ENCODE measurements around the gene DLL4. TPM values are rescaled to one million over a fixed set of nuclear protein-coding genes. Genes with fewer than 3 reads are reported as not detected.

The DLL4 gene
- total and polyA plus RNA-seq, 9 donors = 2.6 to 15.7 (median 7.9) TPM

DNA sequence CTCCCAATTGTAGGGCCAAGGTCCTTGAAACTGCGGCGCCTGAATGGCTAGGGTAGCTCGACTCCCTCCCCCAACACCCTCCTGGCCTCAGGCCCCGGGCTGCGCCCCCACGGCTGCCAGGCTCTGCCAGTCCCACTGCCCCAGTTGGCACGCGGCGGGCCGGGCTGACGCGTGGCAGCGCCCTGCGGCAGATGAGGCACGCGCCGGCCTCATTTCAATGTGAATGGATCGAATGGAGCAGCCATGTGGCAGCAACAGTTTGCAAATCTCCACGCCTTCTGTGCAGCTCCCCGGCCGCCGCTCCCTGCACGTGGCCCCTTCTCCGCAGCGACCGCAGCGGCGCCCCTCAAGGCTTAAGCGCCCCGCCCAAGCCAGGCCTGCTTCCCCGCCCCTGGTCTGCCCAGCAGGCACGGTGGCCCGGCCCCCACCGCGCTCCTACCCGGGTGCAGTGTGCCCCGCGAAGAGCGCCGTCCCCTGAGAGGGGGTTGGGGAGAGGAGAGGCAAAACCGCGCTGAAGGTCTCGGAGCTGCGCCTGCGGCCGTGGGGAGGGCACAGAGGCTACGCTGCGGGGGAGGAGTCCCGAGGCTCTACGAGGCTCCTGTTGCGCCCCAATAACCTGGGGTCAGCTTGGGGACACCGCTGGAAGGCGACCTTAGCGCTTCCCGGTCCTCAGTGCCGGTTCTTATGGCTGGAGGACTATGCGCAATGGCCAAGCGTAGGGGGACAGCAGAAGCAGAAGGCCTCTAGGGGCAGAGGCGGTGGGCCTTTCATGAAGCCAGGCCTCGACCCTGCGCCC lies 3.1 kb upstream of the DLL4 start:
- Histone ChIP-seq H3K9me3 (no peaks in the 10 kb centered on the region), H3K36me3 (no peaks in the 10 kb centered on the region), H3K27me3 (peaks cover 4% of the 10 kb centered on the region), H3K27ac (no peak overlapping the region), H3K4me3 (no peak overlapping the region), H3K4me1 (ENCODE audit: insufficient read depth) (peaks cover 11% of the 10 kb centered on the region)
- DNase-seq = no peak
- TF ChIP-seq EP300 (IDR thresholded peaks at IDR 0.05) (no peak), POLR2A (IDR thresholded peaks at IDR 0.05) (no peak)
- TF ChIP-seq, protein P1, sequence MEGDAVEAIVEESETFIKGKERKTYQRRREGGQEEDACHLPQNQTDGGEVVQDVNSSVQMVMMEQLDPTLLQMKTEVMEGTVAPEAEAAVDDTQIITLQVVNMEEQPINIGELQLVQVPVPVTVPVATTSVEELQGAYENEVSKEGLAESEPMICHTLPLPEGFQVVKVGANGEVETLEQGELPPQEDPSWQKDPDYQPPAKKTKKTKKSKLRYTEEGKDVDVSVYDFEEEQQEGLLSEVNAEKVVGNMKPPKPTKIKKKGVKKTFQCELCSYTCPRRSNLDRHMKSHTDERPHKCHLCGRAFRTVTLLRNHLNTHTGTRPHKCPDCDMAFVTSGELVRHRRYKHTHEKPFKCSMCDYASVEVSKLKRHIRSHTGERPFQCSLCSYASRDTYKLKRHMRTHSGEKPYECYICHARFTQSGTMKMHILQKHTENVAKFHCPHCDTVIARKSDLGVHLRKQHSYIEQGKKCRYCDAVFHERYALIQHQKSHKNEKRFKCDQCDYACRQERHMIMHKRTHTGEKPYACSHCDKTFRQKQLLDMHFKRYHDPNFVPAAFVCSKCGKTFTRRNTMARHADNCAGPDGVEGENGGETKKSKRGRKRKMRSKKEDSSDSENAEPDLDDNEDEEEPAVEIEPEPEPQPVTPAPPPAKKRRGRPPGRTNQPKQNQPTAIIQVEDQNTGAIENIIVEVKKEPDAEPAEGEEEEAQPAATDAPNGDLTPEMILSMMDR (IDR thresholded peaks at IDR 0.05) = no peak
- WGBS, 3 donors = 8 to 13% (median 9%) methylated on average over 59 to 61 of the region's 61 CpGs
- intact Hi-C loops (cut with DNase I) = no loop called here

DNA sequence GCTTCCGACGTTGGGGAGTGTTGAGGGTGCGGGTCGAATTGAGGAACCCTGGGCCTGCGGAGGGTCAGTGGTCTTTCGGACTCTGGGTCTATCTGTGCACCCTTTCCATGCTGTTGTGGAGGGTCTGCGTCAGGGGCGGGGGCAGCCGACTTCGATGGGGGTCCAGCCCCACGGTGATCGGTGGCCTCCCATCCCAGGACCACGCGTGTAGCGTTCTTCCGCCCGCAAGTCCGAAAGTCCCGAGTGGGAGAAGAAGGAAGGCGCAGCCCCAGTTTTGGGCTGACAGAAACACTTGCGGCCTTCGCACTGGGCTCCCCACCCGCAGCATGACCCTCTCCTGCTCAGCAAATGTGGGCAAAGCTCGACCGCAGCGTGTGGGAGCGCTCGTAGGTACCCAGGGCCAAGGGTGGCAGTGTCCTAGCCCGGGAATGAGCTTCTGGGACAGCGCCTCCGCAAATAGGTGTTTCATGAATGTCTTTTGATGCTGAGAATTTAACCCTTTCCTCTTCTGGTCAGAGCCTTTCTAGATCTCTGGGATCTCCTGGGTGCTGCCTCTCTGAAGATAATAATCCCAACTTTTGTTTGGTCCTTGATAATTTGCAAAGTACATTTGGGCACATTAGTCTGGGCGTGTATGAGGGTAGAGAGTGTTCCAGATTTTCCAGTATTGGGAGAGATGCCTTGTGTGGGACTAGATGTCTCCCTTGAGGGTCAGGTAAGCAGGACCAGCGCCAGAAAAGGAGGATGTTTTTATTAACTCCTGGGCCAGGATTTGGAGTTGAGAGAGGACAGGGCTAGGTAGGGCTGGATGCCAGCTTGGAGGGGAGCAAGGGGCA lies 2.3 kb upstream of the DLL4 start:
- Histone ChIP-seq H3K27ac (no peak overlapping the region), H3K27me3 (peaks cover 4% of the 10 kb centered on the region), H3K4me1 (ENCODE audit: insufficient read depth) (peaks cover 11% of the 10 kb centered on the region), H3K4me3 (no peak overlapping the region), H3K9me3 (no peaks in the 10 kb centered on the region), H3K36me3 (no peaks in the 10 kb centered on the region)
- DNase-seq = no peak
- intact Hi-C loops (cut with DNase I) = no loop called here
- 25 to 44% (median 31%) methylated on average over 33 of the region's 33 CpGs for WGBS, 3 donors
- TF ChIP-seq EP300 (IDR thresholded peaks at IDR 0.05) (no peak), POLR2A (IDR thresholded peaks at IDR 0.05) (no peak)
- TF ChIP-seq, protein P1 (IDR thresholded peaks at IDR 0.05) = no peak

DNA sequence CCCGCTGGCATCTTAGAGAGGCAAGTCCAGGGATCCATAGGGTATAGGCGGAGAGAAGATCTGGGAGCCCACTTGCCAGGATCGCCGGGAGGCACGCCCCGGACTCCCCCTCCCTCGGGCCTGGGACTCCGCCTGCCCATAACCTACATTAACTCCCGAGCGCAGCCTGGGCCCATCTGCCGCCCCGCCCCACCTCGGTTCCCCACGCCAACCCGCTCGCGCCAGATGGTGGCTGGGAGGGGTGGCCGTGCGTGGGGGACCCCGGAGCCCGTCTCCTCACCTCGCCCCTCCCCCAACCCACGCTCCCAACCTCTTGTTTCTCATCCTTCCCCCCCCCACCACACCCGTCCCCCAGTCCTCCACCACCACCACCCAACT lies 1.7 kb upstream of the DLL4 start:
- WGBS, 3 donors = 4 to 10% (median 8%) methylated on average over 24 of the region's 24 CpGs
- no peak for DNase-seq
- intact Hi-C loops (cut with DNase I) = no loop called here
- H3K36me3 ChIP-seq = no peaks in the 10 kb centered on the region
- no peak overlapping the region for H3K27ac ChIP-seq
- TF ChIP-seq POLR2A (IDR thresholded peaks at IDR 0.05) (no peak), EP300 (IDR thresholded peaks at IDR 0.05) (no peak)
- TF ChIP-seq, protein P1 (IDR thresholded peaks at IDR 0.05) = no peak
- H3K9me3 ChIP-seq = no peaks in the 10 kb centered on the region
- no peak overlapping the region for H3K4me3 ChIP-seq
- H3K27me3 ChIP-seq = peaks cover 4% of the 10 kb centered on the region
- H3K4me1 ChIP-seq (ENCODE audit: insufficient read depth) = peaks cover 11% of the 10 kb centered on the region

DNA sequence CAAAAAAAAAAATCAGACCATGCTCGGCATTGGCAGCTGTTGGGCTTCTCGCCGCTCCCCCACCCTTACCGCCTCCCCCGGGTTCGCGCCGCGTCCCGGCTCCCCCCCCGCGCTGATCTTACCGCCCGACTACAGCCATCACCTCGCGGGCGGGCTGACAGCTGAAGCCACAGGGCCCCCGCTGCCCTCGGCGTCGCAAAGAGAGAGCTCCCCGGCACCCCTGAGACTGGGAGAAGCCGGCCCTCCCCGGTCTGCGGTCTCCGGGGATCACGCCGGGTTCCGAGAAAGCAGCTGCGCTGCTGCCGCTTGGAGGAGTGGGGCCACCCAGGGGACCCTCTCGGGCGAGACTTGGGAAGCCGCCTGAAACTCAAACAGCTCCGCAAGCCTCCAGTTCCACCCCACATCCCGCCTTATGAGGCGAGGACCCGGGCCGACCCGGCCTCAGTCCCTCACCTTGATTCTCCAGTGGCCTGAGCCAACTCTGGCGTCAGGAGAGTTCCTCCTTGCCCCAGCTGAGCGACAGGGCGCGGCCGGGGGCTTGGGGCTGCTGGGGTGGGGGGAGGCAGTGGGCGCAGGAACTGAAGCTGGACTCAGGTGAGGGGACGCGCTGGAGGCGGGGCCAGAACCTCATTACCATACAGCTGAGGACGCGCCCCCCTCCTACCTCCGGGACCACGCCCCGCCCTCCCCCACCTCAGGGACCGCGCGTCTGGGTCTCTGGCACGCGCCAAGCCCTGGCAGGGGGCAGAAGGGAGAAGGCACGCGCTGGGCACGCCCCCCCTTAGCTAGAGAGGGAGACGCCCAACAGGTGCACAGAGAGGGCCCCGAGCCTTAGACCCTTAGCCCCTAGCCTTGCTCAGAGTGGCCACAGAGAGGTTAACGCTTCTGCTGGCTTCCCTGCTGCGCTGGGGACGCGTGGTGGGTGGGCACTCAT lies 1.0 kb upstream of the DLL4 start:
- Histone ChIP-seq H3K4me1 (ENCODE audit: insufficient read depth) (peaks cover 11% of the 10 kb centered on the region), H3K36me3 (no peaks in the 10 kb centered on the region), H3K4me3 (peak overlapping the region; percentile 40), H3K27me3 (peaks cover 4% of the 10 kb centered on the region), H3K9me3 (no peaks in the 10 kb centered on the region), H3K27ac (no peak overlapping the region)
- DNase-seq = no peak
- 0 to 1% (median 0%) methylated on average over 28 to 68 of the region's 68 CpGs for WGBS, 3 donors
- TF ChIP-seq, protein P1 (IDR thresholded peaks at IDR 0.05) = no peak
- no peak for TF ChIP-seq POLR2A (IDR thresholded peaks at IDR 0.05)
- TF ChIP-seq EP300 (IDR thresholded peaks at IDR 0.05) = no peak
- intact Hi-C loops (cut with DNase I) = no loop called here

Data from ovary (tissue), 9 donors.